Measurements from ENCODE around the gene RAPGEF1. TPM values are rescaled to one million over a fixed set of nuclear protein-coding genes. Genes with fewer than 3 reads are reported as not detected.

The RAPGEF1 gene
- total and polyA plus RNA-seq, 9 of the 15 experiments (the other 6 are each of a cell fraction or from before 2014, with no cell fraction given), result 0.06 to 44.1 (median 19.9) TPM

DNA sequence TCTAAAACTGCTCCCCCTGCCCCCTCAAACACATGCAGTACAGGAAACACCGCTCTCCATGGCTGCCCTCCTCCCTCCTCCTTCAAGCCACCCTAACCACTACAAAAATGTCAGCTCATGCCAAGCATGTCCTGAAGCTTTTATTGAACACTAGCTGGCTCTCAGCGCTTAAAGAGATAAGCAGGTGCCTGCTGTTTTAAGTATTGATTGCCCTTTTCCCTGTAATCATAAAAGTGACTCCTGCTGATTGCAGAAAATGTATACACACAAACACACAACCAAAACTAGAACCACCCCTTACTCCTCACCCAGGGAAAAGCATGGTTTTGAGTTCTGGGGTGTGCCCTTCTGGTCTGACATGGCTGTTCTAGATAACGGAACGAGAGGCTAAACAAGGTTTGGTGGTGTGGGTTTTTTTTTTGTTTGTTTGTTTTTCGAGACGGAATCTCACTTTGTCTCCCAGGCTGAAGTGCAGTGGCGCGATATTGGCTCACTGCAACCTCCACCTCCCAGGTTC lies 205.1 kb downstream of the RAPGEF1 start (continued):
- no peak for TF ChIP-seq MTA2 (IDR thresholded peaks at IDR 0.05; ENCODE audit: low read depth)
- TF ChIP-seq NR4A1 (CRISPR knock-in tag; IDR thresholded peaks at IDR 0.05), result no peak
- no peak for TF ChIP-seq NR4A1 (tag; IDR thresholded peaks at IDR 0.05)
- TF ChIP-seq CBFA2T2 (conservative IDR thresholded peaks at IDR 0.05), result peak; percentile 35
- TF ChIP-seq SMARCE1 (IDR thresholded peaks at IDR 0.05), result 0 out of 2 replicates have a peak, but pooled peaks have one; percentile 22
- peak; percentile 65 for TF ChIP-seq CBFA2T3 (IDR thresholded peaks at IDR 0.05)
- TF ChIP-seq DPF2 (IDR thresholded peaks at IDR 0.05), result peak; percentile 22; the same call in 1 of the 2 replicates
- no peak for TF ChIP-seq TBL1XR1 (IDR thresholded peaks at IDR 0.05; ENCODE audit: low read length in 2 of 2)
- peak; percentile 15; the same call in 1 of the 2 replicates for TF ChIP-seq SOX6 (IDR thresholded peaks at IDR 0.05)
- TF ChIP-seq USF2 (CRISPR knock-in tag; IDR thresholded peaks at IDR 0.05), result no peak
- no peak for TF ChIP-seq FUS (optimal IDR thresholded peaks at IDR 0.05; ENCODE audit: low read depth, low read length)
- TF ChIP-seq KDM1A (IDR thresholded peaks at IDR 0.05), result peak; percentile 66 to 80
- TF ChIP-seq SAFB (IDR thresholded peaks at IDR 0.05; ENCODE audit: borderline replicate concordance, low read depth, low read length), result no peak
